T-helper 9 cell (primary cell): ENCODE measurements around the gene EI24.
"Not testable (repeated sequence)": the region's sequence is repeated elsewhere in the genome, so short reads cannot be mapped to it uniquely, and the experiment has no call there.

Experiments
- DNase-seq: peaks from one replicate; pipeline ENCODE4 v3.0.0-alpha.2; 2020
- total RNA-seq, 2 donors: gene quantifications; one replicate each; lab custom pipeline; 2026; lab: John Stamatoyannopoulos, UW

The EI24 gene
- total RNA-seq: 23.9 to 48.7 reads per million in 2 donors

DNA sequence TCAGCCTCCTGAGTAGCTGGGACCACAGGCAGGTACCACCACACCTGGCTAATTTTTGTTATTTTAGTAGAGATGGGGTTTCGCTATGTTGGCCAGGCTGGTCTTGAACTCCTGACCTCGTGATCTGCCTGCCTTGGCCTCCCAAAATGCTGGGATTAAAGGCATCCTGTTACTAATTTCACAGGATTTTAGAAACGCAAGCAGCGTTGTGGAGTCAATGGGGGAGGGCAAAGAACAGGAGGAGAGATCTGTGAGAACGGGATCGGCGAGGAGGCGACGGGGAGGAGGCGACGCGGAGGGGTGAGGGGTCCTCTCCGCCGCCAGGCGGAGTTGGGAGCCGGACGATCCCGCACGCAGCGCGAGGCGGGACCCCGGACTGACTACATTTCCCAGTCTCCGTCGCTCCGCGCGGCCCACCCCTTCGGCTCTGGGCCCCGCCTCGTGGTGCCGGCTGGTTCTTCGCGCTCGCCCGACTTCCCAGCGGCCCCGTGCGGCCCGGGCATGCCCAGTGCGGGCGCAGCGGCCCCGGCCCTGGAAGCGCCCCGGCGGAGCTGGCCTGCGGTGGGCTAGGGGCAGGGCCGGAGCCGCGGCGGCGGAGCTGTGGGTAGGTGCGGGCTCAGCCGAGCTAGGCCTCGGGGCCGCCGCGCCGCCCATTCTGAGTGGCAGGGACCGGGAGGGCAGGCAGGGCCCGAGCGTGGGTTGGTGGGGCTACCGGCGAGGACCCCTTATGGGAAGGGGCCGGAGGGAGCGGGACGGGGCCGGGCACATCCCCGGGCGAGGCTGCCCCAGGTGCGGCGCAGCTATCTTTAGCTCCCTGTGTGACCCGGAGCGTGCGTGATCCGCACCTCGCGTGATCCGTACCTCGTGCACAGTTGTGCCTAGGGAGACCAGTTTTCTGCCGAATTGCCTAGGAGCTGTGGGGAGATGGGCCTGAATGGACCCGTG lies at the start of gene EI24:
EI24 (plus strand) TSS at position 508 of the 945 bp plus-strand sequence. CDS start 3,051 bp downstream, outside the sequence.
- peak; percentile 79 for DNase-seq

DNA sequence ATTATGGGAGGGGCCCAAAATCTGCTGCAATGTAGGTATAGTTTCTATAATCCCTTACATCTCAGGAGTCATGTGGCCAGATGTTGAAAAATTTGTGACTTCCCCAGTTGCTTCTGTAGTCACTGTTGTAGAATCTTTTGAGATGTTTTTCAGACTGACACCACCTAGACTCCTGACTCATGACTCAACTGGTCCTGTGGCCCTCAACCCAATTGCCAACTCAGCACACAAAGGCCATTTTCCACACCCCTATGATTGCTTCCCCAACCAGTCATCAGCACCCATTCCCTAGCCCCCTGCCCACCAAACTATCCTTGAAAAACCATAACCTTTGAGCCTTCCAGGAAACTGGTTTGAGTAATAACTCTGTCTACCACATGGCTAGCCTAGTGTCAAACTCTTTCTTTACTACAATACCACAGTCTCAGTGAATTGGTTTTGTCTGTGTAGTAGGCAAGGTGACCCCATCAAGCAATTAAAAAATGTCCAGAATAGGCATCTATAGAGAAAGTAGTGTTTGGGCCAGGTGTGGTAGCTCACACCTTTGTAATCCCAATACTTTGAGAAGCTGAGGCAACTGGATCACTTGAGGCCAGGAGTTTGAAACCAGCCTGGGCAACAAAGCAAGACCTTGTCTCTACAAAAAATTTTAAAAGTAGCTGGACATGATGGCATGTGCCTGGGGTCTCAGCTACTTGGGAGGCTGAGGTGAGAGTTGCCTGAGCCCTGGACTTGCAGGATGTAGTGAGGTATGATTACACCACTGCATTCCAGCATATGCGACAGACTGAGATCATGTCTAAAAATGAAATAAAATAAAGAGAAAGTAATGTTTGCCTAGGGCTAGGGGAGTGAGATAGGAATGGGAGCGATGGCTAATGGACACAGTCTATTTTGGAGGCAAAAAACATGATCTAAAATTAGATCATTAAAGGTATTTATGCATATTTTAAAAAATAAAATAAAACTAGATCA lies 49.1 kb upstream of the EI24 start:
- DNase-seq: no peak

DNA sequence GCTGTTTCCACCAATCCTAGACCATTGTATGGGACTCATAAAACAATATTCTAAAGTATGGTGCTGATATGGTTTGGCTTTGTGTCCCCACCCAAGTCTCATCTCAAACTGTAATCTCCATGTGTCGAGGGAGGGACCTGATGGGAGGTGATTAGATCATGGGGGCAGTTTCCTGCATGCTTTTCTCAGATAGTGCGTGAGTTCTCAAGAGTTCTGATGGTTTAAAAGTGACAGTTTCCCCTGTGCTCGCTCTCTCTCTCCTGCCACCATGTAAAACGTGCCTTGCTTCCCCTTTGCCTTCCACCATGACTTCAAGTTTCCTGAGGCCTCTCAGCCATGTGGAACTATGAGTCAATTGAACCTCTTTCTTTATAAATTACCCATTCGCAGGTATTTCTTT lies 44.0 kb upstream of the EI24 start:
- no peak for DNase-seq

DNA sequence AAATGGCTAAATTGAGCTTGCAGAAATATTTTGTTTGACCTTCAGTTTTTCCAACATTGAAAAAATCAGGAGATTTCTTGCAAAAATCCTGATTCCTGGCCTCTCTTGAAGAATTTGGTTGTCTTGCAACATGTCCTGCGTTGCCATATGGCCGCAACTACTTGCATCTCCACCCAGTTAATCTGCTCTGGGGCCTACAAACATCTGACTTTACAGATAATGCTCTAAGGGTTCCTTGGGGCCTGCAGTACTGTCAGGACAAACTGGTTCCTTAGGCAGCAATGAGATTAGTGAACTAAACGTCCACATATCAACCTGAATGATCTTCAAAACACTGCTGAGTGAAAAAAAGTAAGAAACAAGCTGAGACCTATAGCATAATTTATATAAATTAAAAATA lies 36.6 kb upstream of the EI24 start:
- no peak for DNase-seq

DNA sequence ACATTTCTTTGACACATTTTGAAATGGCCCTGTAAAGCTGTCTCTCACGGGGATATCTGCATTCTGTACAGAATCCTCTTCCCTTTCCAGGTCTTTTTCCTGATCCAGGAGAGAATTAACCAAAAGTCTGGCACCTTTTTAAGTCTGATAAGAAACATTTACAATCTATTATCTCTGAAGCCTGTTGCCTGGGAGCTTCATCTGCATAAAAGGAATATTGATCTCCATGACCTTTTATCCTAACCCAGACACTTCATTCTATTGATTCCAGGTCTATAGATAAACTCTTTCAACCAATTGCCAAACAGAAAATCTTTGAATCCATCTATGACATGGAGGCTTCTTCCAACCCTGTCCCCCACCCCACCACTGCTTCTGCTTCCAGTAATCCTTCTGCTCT lies 33.7 kb upstream of the EI24 start:
- no peak for DNase-seq

DNA sequence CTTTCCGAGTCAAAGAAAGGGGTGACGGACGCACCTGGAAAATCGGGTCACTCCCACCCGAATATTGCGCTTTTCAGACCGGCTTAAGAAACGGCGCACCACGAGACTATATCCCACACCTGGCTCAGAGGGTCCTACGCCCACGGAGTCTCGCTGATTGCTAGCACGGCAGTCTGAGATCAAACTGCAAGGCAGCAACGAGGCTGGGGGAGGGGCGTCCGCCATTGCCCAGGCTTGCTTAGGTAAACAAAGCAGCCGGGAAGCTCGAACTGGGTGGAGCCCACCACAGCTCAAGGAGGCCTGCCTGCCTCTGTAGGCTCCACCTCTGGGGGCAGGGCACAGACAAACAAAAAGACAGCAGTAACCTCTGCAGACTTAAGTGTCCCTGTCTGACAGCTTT lies 32.4 kb upstream of the EI24 start:
- DNase-seq: not testable (repeated sequence)

DNA sequence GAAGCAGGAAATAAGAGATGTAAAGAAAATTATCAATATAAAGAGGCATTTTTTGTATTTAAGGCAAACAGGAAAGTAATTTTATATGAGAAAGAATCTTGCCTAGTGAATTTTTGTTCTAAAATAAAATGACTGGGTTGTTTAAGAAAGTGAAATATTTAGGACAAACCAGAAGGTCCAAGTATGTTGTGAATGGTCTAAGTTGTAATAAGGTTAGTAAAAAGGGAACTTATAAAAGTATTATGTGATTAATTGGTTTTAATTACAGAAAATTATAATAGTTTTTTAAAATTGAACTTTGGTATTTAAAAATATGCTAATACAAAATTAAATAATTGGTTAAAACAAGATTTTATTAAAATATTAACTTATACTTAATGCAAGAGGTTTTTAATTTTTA lies 26.6 kb upstream of the EI24 start:
- DNase-seq: no peak

DNA sequence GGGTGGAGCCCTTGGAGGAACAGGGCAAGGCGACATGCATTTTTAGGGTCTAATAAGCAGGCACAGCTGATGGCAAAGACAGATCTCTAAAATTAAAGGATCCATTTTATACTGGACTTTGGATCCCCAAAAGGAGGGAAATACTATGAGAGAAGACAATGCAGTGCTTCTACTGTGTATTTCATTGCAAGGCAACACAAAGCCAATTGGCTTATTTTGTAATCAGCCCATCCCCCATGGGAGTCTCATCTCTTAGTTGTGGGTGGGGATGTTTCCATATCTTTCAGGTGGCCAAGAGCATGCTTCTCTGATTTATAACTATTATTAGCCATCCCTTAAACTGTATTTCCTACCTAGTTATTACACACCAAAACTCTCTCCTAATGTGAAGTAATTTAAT lies 18.5 kb upstream of the EI24 start:
- no peak for DNase-seq

DNA sequence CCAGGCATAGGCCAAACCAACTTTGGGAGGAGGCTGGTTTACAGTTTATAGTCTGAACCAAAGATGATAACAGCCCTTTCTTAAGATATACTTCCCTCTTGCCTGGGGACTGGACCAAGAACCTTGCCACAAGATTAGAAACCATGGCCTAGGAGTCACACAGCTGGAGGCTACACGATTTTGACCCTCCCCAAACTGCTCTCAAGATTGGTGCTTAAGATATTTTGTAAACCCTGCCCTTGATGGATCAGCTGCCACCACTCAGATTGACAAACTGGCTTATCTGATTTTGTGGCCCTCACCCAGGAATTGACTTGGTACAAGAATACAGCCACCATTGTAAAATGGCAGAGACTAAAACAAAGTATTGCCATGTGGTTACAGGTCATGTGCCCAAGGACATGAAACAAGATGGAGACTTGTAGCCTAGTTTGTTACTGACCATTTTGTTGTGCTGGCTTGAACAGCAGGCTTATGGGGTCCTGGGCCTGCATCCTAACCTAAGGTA lies 17.4 kb upstream of the EI24 start:
- DNase-seq: no peak

DNA sequence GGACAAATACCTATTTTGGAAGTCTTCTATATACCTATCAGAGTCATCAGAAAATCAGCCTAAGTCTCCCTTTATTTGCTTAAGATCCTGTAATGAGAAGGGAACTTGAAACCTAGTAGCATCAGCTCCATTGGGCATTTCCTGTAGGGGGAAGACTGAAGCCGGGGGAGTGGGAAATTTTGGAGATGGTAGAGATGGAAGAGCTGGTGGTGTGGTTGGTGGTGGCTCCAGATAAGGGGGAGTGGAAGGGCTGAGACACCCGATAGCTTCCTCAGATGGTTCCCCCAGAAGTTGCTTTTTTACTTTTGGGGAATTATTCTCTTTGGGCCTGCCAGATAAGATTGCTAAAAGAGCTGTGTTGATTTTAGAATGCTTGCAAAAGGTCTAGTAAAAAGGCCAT lies 16.4 kb upstream of the EI24 start:
- DNase-seq: no peak

DNA sequence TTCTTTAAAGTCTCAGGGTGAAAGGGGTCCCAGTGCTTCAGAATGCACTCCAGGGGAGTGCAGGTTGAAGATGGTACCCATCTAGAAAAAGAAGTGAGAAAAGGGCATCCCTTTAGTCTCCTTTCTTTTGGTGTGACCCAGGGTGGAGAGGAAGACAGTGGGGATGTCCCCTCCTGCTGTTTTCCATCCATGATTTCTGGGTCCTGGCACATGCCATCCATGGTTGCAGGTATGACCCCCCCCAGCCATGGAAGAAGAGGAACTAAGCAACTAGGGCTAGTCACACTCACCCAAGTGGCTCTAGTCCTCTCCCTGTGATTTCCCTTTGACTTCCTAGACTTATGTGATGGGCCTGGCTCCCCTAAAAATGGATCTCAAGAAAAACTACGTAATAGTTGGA lies 15.9 kb upstream of the EI24 start:
- DNase-seq: no peak

DNA sequence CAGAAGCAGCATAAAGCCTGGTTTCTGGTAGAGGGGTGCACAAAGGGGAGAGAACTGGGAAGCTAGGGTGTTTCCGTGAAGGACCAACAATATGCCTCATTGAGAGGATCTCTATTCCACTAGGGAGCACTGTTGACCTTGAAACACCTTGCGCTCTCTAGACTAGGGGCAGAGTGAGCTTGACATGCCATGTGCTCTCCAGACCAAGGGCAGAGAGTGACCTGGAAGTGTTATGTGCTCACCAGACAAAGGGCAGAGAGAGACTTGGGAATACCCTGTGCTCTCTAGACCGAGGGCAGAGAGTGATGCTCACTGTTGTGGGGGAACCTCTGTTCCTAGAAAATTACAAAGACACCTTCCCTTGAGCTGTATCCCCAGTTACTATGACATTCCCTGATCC lies 15.2 kb upstream of the EI24 start:
- no peak for DNase-seq

DNA sequence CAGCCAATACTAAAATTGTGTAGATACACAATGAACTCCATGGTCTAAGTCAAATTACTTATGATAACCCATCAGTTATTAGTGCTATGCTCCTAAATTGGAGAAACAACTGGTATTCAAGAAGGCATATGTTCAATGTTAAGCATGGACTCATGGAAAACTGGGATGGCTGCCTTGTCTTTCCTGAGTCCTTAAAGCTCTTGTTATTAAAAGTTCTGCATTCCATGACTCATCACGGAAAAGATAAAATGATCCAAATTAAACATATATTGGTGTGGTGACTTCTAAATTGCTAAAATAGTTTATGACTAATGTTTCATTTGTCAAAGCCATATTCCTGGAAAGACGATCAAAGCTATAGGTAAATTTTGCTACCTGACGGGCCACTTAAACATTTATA lies 9.4 kb upstream of the EI24 start:
- no peak for DNase-seq

DNA sequence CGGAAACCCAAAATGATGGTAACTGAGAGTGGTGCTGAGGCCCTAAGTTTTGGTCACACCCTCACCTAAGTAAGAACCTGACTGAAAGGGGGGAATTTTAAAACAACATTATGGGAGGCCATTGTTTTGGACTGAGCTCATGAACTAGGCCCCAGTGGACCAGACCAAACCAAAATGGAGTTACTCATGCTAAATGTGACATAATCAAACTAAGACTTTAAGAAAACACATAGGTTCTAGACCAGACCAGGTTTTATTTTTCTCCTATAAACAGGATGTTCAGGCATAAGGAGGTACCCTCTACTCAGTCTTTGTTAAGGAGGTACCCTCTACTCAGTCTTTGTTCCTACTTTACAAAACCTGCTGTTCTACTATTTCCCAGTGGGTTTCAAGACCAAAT lies 7.4 kb upstream of the EI24 start:
- no peak for DNase-seq

DNA sequence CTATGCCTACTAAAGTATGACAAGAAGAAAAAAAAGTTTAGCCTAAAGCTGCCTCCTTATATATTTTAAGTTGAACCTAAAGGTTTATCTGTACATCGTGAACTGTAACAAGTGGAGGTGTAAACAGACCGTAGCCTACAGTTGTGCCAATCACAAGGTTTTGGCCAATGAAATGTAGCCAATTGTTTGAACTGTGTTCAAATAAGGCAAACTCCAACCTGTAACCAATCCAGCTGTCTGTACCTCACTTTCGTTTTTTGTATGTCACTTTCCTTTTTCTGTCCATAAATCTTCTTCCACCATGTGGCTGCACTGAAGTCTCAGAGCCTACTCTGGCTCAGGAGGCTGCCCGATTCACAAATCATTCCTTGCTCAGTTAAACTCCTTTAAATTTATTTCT lies 6.8 kb upstream of the EI24 start:
- DNase-seq: no peak

DNA sequence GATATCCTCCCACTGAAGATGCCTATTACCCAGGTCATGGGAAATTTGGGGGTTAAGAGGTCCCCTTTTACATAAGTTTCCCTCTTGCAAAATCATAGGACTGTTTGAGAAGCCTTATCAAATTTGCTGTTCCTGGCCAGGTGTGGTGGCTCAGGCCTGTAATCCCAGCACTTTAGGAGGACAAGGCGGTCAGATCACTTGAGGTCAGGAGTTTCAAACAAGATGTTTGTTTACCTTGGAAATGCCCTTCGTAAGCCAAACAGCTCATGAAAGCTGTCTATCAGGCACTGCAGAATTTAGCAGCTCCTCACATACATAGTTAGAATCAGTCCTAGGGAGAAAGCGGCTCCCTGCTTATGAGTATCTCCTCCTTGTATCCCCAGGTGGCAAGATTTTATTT lies 4.9 kb upstream of the EI24 start:
- DNase-seq: no peak

DNA sequence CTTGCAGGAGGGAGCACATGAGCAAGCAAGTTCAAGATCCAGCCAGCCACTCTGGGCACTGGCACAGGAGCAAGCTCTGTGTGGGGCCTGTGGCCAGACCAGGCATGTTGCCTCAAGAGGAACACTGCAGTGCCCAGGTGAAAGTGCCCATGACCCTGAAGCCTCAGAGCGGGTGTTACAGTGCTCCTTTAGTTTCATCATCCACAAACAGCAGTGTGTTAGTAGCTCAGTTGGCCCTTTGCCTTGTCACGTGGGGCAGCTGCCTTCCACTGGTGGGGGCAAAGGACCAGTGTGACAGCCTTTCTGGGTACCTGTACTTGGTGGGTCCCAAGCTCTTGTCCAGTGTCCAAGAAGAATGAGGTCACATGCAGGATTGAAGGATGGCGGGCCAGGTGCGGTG lies 3.0 kb upstream of the EI24 start:
- DNase-seq: no peak

DNA sequence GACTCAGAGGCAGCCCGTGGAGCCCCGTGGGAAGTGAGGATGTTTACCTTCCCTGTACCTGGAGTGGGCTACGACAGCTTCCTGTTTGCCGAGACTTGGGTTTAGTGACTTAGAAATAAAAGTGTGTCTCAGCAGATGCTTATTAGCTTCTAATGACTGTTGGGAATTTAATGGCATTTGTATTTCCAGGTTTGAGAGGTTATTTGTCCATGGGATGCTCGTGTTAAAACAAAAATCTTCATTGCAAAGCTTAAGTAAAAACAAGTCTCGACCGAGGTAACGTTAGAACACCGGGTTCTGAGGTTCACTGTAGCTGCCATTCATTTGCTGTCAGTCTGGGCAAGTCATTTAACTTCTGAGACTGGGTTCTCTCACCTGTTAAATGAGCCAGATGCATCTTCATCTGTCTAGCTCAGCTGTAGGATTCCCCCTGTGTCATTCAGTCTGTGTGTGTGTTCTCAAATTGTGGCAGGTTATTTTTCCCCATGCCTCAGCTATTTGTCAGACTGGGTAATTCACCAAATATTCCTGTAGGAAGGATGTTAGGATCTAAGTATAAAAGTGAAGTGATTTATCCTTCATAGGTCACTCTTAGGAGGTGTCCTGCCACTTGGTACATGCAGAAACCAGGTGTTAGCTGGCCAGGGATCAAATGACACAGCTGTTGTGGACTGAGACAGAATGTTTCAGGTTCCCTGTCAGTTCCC lies 791 bp downstream of the EI24 start:
- no peak for DNase-seq

DNA sequence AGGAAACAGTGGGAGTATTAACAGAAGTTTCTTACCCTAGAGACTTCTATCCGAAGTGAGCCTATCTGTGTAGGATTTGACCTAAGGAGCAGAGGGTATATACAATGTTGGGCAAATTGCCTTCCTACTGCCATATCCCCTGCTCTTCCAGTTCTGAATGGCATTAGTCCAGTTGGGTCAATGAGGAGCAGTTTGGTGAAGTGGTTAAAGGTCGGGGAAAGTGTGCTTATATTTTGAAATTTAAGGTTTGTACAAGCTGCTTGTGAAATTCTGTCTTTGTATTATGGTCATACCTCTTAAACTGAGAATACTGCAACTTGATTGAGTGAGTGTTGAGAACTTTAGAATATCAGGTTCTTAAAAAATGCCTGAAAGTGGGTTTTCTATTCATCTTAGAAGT lies 1.7 kb downstream of the EI24 start:
- no peak for DNase-seq

DNA sequence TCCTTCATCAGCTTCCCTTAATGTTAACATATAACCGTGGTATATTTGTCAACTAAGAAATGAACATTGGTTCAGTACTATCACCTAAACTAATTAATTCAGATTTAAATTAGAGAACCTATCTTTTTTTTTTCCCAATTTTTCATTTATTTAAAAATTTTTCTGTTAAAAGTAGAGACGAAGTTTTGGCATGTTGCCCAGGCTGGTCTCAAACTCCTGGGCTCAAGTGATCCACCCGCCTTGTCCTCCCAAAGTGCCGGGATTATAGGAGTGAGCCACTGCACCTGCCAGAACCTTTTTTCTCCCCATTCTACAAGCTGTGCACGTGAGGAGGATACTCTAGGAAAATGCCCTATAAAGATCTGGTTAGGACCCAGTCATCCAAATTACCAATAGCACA lies 3.6 kb downstream of the EI24 start:
- DNase-seq: no peak

DNA sequence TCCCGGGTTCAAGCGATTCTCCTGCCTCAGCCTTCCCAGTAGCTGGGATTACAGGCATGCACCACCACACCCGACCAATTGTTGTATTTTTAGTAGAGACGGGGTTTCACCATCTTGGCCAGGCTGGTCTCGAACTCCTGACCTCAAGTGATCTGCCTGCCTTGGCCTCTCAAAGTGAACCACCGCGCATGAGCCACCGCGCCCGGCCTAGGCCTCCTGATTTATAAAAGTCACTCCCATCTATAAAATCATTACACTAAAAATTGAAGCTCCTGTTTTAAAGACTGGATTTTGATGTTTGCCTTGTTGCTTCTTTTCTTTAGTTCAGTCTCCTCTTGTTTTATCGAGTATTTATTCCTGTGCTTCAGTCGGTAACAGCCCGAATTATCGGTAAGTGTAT lies 7.9 kb downstream of the EI24 start:
- not testable (repeated sequence) for DNase-seq

DNA sequence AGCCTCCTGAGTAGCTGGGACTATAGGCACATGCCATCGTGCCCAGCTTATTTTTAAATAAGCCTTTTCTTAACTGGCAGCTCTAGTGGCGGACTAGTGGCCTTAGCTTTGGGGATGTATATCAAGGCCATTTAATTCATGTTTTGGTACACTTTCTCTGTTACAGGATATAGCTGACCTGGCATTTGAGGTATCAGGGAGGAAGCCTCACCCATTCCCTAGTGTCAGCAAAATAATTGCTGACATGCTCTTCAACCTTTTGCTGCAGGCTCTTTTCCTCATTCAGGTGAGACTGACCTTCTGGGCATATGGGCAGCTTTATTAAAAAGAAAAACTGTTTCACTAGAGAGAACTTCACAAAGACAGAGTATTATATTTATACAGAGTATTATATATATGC lies 9.5 kb downstream of the EI24 start:
- no peak for DNase-seq

DNA sequence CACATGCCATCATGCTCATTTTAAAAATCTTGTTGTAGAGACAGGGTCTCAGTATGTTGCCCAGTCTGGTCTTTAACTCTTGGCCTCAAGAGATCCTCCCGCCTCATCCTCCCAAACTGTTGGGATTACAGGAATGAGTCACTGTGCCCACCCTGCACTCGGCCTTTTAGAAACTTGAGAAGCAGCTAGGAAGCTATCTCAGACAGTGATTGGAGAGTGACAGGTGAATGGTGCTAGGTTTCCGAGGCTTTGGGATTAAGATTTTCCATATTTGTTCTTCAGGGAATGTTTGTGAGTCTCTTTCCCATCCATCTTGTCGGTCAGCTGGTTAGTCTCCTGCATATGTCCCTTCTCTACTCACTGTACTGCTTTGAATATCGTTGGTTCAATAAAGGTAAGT lies 10.5 kb downstream of the EI24 start:
- DNase-seq: no peak
